IPS DF 4.7 (cell line): ENCODE measurements around the gene EBP.

Experiments
- DNase-seq: peaks from one replicate; pipeline ENCODE4 v3.0.0-alpha.2; 2013; ENCODE audit warnings: low spot score; ENCODE audit errors: extremely low read depth

EBP gene

GRCh38 chrX:48521353-48522243 lies at the start of gene EBP:
TSS of gene EBP (plus strand) at chrX:48521808. CDS start at chrX:48523772, 1,964 bp downstream.
- DNase-seq = peak; percentile 66

- DNase-seq = no peak
These were observed 49.4 kb upstream of the EBP start for GRCh38 chrX:48472225-48472624.

- no peak for DNase-seq
These were observed 48.5 kb upstream of the EBP start for GRCh38 chrX:48472851-48473703.

GRCh38 chrX:48473704-48473990 lies 48.0 kb upstream of the EBP start:
- DNase-seq = no peak

- no peak for DNase-seq
These were observed 47.5 kb upstream of the EBP start for GRCh38 chrX:48474127-48474526.

DNA sequence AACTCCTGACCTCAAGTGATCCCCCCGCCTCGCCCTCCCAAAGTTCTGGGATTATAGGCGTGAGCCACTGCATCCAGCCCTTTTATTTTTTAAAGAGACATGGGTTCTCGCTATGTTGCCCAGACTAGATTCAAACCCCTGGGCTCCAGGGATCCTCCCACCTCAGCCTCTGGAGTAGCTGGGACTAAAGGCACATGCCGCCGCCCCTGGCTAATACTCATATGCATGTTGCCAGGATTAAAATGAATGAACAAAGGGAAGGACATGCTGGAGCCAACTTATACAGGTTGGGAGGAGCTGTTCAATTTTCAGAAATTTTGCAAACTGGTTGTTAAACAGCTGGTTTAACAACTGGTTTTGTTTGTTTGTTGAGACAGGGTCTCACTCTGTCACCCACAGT lies 47.0 kb upstream of the EBP start:
- no peak for DNase-seq

DNA sequence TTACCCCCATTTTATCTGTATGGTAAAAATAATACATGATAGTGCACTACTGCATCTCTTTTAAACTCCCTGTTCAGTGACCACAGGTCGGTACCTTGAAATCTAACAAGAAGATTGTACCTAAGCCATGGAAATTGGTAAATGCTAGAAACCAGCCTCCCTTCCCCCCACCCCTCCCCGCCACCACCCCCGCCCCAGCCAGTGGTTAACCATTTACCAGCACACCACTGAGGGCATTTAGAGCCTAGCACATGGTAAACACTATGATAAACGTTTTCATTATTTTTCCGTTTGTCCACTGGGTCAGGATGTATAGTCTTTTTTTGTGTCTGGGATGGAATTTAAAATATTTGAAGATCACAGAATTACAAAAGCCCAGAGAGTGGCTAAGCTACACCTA lies 46.3 kb upstream of the EBP start:
- DNase-seq = no peak

GRCh38 chrX:48475774-48476577 lies 45.6 kb upstream of the EBP start, which contains the start of gene FTSJ1:
TSS of gene FTSJ1 (plus strand) at chrX:48476199. CDS start at chrX:48478048, 1,849 bp downstream.
- DNase-seq = no peak

GRCh38 chrX:48476919-48477318 lies 44.7 kb upstream of the EBP start:
- DNase-seq = no peak

DNA sequence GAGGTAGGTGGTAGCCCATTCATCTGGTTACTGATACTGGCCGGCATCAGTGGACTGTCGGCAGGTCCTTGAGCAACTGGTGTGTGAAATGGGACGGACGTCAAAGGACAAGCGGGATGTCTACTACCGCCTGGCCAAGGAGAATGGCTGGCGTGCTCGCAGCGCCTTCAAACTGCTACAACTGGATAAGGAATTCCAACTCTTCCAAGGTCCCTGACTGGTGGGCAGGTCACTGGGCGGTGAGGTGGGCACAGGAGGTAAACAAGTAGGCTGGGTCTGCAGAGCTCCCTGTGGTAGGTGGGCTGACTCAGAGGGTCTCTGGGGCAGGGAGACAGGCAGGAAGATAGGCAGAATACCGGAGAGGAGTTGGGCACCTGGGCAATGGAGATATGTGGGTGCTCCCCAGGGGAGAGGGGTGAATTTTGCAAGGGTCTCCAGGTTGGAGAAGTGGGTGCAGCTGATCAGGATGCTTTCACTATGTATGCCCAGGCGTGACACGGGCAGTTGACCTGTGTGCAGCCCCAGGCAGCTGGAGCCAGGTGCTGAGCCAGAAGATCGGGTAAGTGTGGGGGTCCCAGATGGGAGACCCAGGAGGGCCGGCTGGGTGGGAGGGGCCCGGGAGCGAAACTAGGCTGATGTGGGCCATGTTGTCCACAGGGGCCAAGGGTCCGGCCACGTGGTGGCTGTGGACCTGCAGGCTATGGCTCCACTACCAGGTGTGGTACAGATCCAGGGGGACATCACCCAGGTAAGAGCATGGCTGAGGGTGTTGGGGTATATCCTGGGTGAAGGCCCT lies 43.5 kb upstream of the EBP start:
- no peak for DNase-seq

- DNase-seq = no peak
These were observed 42.8 kb upstream of the EBP start for GRCh38 chrX:48478806-48479205.

DNA sequence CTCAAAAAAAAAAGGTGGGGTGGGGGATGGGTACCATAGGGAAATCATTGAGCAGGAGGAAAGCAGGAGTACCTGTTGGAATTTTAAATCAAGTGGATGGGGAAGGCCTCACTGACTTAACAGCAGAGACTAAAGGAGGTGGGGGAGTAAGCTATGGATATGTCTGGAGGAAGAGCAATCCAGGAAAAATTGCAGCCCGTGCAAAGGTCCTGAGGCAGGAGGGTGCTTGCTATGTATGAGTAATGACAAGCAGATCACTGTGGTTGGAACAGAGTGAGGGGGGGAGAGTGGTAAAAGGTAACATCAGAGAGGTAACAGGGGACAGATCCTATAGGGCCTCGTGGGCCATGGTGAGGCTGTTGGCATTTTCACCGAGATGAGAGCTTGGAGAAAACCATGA lies 41.5 kb upstream of the EBP start:
- no peak for DNase-seq

GRCh38 chrX:48480583-48480982 lies 41.0 kb upstream of the EBP start:
- DNase-seq = no peak

GRCh38 chrX:48482526-48482925 lies 39.1 kb upstream of the EBP start:
- DNase-seq = no peak

GRCh38 chrX:48487362-48487798 lies 34.2 kb upstream of the EBP start:
- DNase-seq = no peak

- no peak for DNase-seq
These were observed 33.6 kb upstream of the EBP start for GRCh38 chrX:48488034-48488433.

DNA sequence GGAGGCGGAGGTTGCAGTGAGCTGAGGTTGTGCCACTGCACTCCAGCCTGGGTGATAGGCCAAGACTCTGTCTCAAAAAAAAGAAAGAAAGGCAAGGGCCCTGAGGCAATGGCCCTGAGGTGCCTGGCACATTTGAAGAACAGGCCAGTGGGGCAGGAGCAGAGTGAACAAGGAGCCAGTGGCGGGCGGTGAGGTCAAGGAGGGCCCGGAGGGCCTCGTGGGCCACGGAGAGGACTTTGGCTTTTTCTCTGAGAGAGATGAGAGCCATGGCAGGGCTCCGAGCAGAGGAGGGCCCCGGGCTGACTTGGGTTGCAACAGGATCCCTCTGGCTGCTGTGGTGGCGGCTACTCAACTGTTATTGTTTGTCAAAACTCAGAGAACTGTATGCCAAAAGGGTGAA lies 32.3 kb upstream of the EBP start:
- DNase-seq = no peak

DNA sequence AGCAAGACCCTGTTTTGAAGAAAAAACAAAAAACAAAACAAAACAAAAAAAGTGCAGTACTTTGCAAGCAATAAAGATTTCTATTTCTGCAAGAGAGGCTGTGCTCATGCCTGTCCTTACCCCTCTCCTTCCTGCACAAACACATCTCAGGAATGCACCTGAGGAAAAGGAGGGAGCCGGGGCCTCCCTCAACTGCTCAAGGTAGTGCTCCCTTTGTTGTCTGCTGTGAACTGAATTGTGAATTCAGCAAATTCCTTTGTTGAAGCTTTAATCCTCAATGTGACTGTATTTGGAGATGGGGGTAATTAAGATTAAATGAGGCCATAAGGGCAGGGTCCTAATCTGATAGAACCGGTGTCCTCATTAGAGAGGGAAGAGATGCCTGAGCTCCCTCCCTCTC lies 31.7 kb upstream of the EBP start:
- no peak for DNase-seq

DNA sequence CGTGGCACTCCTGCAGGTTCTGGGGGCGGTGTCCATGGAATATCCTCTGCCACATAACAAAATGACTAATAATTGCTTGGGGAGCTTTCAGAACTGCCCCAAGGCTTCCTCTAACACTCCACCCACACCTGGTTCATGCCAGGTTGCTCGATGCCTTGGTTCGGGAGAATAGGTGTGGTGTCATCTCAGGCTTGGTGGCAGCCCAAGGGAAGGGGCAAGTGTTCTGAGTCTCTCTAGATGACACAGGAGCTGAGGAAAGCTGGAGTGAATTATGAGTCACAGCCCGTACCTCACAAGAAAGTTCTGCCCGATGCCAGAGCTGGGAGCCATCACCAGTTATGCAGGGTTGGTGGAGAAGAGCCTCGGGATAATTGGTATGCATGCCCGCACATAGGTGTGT lies 30.9 kb upstream of the EBP start:
- no peak for DNase-seq

DNA sequence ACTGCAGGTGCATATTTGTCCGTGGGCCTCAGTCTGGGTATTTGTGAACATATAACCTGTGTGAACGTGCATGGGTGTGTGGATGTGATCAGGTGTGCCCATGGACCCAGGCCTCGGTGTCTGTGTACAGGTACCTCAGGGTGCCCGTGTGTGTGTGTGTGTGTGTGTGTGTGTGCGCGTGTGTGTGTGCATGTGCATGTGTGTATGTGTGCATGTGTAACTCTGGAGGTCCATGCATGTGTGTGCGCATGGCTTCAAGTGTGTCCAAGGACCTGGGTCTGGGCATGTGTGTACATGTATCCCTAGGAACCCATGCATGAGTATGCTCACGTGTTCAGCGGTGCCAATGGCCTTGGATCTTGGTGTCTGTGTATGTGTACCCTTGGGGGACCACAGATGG lies 29.8 kb upstream of the EBP start:
- no peak for DNase-seq
